Activated CD8-positive, alpha-beta T cell treated with anti-CD3 and anti-CD28 coated beads for 36 hours (primary cell): ENCODE results near the gene RPS10. TPM values are rescaled to one million over a fixed set of nuclear protein-coding genes. Genes with fewer than 3 reads are reported as not detected.

Experiments used
- ATAC-seq: fragments of 200-7000 bp; cut with Tn5 transposase; one replicate; pipeline ENCODE4 v1.10.0; 2021; ENCODE audit warnings: mild to moderate bottlenecking, moderate library complexity
- CTCF ChIA-PET: fragments of 350-600 bp; sonication (Branson Sonifier 250); formaldehyde crosslinking; loops from one replicate; lab custom pipeline; 2021; ENCODE audit warnings: antibody characterized with exemption; lab: Charles Lee
- POLR2A ChIA-PET: fragments of 350-600 bp; sonication (Branson Sonifier 250); formaldehyde crosslinking; loops from one replicate; lab custom pipeline; 2021; ENCODE audit warnings: antibody characterized with exemption; lab: Charles Lee
- DNase-seq: peaks from one replicate; pipeline ENCODE4 v3.0.0-alpha.2; 2020
- H3K27ac Mint-ChIP-seq: one replicate; pipeline ENCODE4 v1.8.0; 2021; ENCODE audit warnings: mild to moderate bottlenecking, mixed read lengths
- H3K27me3 Mint-ChIP-seq: one replicate; pipeline ENCODE4 v1.8.0; 2021; ENCODE audit warnings: mixed read lengths
- H3K36me3 Mint-ChIP-seq: one replicate; pipeline ENCODE4 v1.8.0; 2021; ENCODE audit warnings: low read depth, mixed read lengths
- H3K4me1 Mint-ChIP-seq: one replicate; pipeline ENCODE4 v1.8.0; 2021; ENCODE audit warnings: low read depth, mixed read lengths
- H3K4me3 Mint-ChIP-seq: one replicate; pipeline ENCODE4 v1.8.0; 2021; ENCODE audit warnings: mild to moderate bottlenecking, moderate library complexity, mixed read lengths
- H3K9me3 Mint-ChIP-seq: one replicate; pipeline ENCODE4 v1.8.0; 2021; ENCODE audit warnings: mixed read lengths
- CTCF ChIP-seq: fragments of 200-600 bp; IDR thresholded peaks from one replicate; pipeline ENCODE4 v1.8.0; 2022; ENCODE audit warnings: antibody characterized with exemption, mild to moderate bottlenecking
- intact Hi-C: fragments of 100-400 bp; cut with micrococcal nuclease; formaldehyde crosslinking; loops from one replicate; pipeline ENCODE4 v1.10.0; 2022
- total RNA-seq, 2 experiments: library from RNA; stranded (reverse); gene quantifications; one replicate each; pipeline ENCODE4 v1.2.3, GENCODE V29; 2021

The RPS10 gene
- total RNA-seq, 2 experiments from 2014 or later = 2,208 to 2,269 TPM

- Mint-ChIP-seq H3K36me3 (no peaks in the 10 kb centered on the region), H3K4me3 (no peak overlapping the region), H3K9me3 (no peaks in the 10 kb centered on the region), H3K27ac (no peak overlapping the region), H3K4me1 (no peaks in the 10 kb centered on the region), H3K27me3 (no peaks in the 10 kb centered on the region)
- ChIA-PET CTCF (interaction anchor here (1.4 kb wide), 1 partner anchor 12 kb away, joined by 5 read pairs; no protein-coding TSS in a partner anchor), POLR2A (no interaction called here)
- TF ChIP-seq CTCF = no peak
- DNase-seq (no peak), ATAC-seq (no peak)
- intact Hi-C loops = no loop called here
Observed at GRCh38 chr6:34472425-34472824, 46.6 kb upstream of the RPS10 start.

GRCh38 chr6:34469499-34469898 lies 43.6 kb upstream of the RPS10 start:
- ATAC-seq (no peak), DNase-seq (no peak)
- POLR2A ChIA-PET = no interaction called here
- H3K4me3 Mint-ChIP-seq = no peak overlapping the region
- H3K27me3 Mint-ChIP-seq = peaks cover 20% of the 10 kb centered on the region
- CTCF ChIA-PET = no interaction called here
- no peaks in the 10 kb centered on the region for H3K9me3 Mint-ChIP-seq
- intact Hi-C loops = no loop called here
- no peak overlapping the region for H3K27ac Mint-ChIP-seq
- no peaks in the 10 kb centered on the region for H3K36me3 Mint-ChIP-seq
- TF ChIP-seq CTCF = no peak
- peaks cover 5% of the 10 kb centered on the region for H3K4me1 Mint-ChIP-seq

GRCh38 chr6:34468378-34468892 lies 42.6 kb upstream of the RPS10 start:
- POLR2A ChIA-PET = no interaction called here
- H3K27ac Mint-ChIP-seq = no peak overlapping the region
- TF ChIP-seq CTCF = no peak

GRCh38 chr6:34466242-34467185 lies 40.6 kb upstream of the RPS10 start:
- ChIA-PET CTCF (interaction anchor here (1.1 to 1.4 kb wide), 3 partner anchors 8 to 145 kb away, joined by 3 to 4 read pairs (median 4); no protein-coding TSS in a partner anchor), POLR2A (interaction anchor here (1.4 kb wide), 1 partner anchor 60 kb away, joined by 4 read pairs; no protein-coding TSS in a partner anchor)
- TF ChIP-seq CTCF = no peak
- DNase-seq (no peak), ATAC-seq (no peak)
- peaks cover 20% of the 10 kb centered on the region for H3K27me3 Mint-ChIP-seq
- intact Hi-C loops = no loop called here
- H3K27ac Mint-ChIP-seq = no peak overlapping the region
- peaks cover 5% of the 10 kb centered on the region for H3K4me1 Mint-ChIP-seq
- no peaks in the 10 kb centered on the region for H3K9me3 Mint-ChIP-seq
- H3K4me3 Mint-ChIP-seq = peak overlapping the region; percentile 12
- H3K36me3 Mint-ChIP-seq = no peaks in the 10 kb centered on the region

More at GRCh38 chr6:34468378-34468892, 42.6 kb upstream of the RPS10 start:
- DNase-seq = no peak
- no peaks in the 10 kb centered on the region for H3K36me3 Mint-ChIP-seq
- no peak overlapping the region for H3K4me3 Mint-ChIP-seq
- no peak for ATAC-seq
- intact Hi-C loops = no loop called here
- peaks cover 20% of the 10 kb centered on the region for H3K27me3 Mint-ChIP-seq
- CTCF ChIA-PET = no interaction called here
- peaks cover 5% of the 10 kb centered on the region for H3K4me1 Mint-ChIP-seq
- H3K9me3 Mint-ChIP-seq = no peaks in the 10 kb centered on the region
